Stimulated activated CD4-positive, alpha-beta T cell treated with anti-CD3 and anti-CD28 coated beads, Interleukin-4, amount 100 ng/mL, for 48 hours (primary cell): ENCODE measurements around the gene FHAD1.
A peak's percentile ranks its signal among the peaks of the same experiment; 100 is the strongest.

Experiments used
- DNase-seq, 2 donors: peaks; one replicate each; pipeline ENCODE4 v3.0.0-alpha.2; 2020; ENCODE audit warnings: low read depth in 2 of 2

Gene FHAD1

DNA sequence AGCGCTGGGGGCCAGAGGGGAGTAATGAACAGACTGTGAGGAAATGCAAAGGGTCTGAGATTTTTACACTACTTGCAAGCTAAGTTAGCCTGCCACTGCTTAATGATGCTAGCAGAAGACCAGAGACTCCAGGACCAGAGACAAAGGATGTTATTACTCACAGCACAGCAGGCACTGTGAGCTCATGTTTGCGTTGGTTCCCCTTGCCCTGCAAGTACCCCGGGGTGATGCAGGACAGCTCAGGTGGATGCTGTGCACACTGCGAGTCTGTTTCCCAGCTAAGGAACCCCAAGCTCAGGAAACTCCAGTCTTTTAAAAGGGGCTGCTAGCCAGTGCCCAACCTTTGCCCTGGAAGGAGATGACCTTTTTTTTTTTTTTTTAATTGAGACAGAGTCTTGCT, 1.2 kb downstream of the FHAD1 start:
- no peak for DNase-seq

DNA sequence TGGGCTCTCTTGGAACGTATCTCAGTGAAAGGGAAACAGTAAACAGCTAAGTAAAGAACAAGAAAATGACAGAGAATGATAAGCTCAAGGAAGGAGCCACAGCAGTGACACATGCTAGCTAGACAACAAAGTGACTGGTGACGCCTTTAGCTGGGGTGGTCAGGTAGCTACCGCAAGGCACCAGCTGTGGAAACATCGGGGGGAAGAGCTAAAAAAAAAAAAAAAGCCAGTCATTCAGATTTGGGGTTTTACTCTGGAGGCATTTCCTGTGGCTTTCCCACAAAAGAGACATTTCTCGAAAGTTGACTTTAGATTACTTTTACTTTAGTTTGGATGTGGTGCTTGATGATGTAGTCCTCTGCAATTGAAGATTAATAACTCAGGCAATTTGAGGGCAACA, 2.1 kb downstream of the FHAD1 start:
- DNase-seq, result peak; percentile 38 to 59

DNA sequence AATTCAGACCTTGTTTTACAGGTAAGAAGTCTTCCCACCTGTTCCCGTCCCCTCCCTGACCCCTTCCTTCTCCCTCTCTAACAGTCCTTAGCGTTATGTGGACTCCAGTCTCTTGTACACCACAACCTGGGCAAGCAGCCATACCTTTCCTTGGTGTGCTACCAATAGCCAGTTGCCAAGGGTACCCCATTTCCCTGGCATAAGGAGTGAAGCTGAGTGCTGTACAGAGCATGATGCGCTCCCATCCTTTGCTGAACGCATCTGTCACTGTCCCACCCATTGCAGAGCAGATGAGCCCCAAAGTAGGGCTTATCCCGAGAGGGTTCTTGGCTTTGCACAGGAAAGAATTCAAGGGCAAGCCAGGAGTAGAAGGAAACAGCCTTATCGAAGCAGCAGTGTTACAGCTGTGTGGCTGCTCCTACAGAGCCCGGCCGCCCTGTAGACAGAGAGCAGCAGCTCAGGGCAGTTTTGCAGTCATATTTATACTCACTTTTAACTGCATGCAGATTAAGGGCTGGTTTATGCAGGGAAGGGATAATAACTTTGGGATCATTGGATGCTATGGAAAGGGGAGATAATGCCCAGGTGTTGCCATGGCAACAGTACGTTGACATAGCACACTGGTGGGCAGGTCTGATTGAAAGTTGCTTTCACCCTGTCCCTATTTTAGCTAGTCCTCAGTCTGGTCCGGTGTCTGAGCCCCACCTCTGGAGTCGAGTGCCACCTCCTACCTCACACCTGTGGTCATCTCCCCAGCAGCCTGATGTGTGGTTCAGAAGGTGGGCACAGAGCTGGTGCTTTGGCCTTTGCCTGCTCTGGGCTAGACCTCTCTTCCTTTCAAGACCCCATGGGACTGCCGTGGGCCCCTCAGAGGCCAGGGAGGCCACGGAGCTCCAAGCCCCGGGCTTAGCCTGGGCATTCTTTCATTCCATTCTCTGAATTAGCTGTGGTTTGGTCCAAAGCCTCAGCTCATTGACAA, 5.1 kb downstream of the FHAD1 start:
- no peak for DNase-seq

DNA sequence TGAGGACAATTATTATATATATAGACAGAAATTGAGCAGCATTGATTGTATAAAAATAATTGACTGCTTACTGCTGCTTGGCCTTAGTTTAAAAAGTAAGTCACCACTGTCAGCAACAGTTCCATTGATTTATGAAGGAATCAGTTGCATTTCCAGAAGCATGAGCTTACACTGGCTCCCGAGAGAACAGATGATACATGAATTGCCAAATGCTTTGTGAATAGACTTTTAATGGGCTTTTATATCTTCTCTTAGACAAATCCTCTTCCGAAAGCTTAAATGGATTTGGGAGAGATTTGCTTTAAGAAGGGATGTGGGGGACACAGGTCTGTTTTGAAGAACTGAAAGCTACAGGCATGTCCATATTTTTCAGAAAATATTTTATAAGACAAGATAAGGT, 7.5 kb downstream of the FHAD1 start:
- DNase-seq, result no peak

DNA sequence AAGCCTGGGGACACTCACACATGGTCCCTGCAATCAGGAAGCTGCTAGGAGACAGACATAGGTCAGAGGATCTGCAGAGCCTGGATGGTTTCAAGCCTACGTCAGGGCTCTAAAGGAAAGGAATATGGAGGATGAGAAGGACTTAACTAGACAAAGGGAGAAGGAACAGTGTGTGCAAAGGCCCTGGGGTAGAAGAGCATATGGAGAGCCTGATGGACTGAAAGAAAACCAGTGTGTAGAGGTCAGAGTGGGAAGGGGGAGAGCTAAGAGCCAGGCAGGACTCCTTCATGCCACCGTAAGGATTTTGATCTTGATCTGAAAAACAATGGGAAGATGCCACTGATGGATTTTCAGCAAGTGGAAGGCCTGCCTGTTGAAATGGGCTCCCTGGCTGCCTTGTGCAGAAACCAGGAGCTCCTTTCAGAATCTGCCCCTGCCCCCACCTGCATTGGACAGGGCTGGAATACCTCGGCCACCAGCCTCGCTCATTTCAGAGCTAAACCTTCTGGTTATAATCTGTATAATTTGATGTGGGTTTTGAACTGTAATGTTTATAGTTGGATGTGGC, 8.6 kb downstream of the FHAD1 start:
- DNase-seq, result no peak

DNA sequence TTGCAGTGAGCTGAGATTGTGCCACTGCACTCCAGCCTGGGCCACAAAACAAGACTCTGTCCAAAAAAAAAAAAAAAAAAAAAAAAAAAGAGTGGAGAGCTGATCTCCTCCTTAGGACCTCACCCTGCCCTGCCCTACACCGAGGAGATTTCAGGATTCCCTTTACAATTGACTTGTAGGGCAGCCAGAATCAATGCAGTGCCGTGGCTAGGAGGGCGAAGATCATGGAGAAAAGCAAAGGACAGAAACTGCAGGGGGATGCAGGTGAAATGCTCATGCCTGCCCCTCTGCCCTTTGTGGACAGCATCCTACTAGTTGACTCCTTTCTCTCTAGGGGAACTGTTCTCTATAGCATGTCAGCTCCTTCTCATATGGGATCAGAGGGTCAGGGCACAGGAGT, 9.6 kb downstream of the FHAD1 start:
- DNase-seq, result no peak

DNA sequence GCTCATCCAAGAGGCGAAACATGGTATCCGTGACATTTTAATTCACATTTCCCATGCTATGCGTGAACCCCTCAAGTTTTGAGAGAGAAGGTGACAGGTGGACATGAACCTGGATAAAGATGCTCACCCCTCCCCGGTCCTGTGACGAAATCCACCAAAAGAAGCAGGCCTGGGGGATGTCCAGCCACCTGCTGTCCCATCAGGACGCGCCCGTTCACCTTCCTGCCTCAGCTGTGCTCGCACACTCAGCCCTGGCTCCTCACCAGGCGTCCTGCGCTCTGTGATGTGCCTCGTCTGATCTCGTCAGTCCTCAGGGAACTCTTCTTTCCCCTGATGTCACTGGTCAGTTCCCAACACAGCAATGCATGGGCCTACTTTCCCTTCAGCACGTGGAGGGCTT, 10.3 kb downstream of the FHAD1 start:
- DNase-seq, result no peak

DNA sequence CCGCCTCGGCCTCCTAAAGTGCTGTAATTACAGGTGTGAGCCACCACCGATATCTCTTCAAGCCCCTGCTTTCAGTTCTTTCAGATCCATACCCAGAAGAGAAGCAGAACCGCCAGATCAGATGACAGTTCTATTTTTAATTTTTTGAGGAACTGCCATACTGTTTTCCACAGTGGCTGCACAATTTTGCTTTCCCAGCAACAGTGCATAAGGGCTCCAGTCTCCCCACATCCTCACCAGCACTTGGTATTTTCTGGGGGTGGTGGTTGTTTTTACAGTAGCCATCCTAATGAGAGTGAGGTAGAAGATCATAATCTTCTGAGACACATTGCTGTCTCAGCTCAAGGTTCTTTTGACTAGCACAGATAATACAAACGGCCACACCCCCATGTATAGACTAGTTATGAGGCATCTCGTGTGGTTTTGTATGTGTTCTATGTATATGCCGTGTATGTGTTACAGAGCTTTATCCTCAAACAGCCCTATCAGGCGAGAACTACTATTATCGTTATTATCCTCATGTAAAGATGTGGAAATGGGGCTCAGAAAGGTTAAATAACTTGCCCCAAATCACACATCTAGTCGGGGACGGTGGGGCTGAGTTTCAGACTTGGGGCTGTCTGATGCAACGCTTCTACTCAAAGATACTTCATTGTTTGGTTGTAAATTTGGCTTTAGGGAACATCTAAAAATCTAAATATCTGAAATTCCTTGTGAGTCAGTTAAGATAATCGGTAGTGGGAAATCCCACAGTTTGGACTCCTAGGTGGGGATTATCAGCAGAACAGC, 12.0 kb downstream of the FHAD1 start:
- DNase-seq, result no peak

DNA sequence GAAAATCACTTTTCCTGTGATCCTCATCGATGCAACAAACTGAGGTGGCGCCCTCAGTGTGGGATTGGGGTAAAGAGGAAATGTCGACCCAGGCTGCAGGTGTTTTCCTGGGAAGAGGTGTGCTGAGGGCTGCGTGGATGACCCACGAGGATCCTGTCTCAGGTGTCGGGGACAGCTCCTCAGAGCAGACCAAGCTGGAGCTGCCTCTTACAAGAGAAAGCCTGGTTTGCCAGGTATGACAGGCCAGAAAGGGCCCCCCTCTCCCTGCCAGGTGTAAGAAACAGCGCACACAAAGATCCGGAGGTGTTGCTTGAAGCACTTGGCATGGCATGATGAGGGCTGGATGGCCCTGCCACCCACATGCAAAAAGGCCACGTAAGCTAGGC, 12.6 kb downstream of the FHAD1 start:
- no peak for DNase-seq

DNA sequence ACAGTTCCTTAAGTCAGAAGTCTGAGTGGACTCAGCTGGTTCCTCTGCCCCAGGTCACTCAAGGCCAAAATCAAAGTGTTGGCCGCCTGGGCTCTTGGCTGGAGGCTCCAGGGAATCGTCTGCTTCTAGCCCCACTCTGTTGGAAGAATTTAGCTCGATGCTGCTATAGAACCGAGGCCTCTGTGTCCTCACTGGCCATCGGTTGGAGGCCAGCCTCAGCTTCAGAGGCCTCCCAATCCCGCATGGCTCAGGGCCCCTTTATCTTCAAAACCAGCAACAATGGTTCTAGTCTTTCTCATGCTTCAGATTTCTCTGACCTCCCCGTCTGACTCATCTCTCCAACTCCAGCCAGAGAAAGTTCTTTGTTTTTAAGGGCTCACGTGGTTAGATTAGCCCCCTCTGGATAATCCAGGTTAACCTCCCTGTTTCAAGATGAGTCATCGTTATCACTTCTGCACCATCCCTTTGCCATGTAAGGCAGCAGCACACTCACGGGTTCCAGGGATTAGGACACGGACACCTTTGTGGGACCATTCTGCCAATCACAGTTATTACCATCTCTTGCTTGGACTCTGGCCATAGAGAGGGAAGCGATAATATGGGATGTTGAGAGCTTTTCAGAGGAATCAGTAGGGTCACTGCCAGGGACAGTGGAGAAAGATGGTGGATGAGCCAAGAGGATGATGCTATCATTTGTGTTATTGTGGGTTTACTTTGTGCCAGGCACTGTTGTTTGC, 13.6 kb downstream of the FHAD1 start:
- no peak for DNase-seq

DNA sequence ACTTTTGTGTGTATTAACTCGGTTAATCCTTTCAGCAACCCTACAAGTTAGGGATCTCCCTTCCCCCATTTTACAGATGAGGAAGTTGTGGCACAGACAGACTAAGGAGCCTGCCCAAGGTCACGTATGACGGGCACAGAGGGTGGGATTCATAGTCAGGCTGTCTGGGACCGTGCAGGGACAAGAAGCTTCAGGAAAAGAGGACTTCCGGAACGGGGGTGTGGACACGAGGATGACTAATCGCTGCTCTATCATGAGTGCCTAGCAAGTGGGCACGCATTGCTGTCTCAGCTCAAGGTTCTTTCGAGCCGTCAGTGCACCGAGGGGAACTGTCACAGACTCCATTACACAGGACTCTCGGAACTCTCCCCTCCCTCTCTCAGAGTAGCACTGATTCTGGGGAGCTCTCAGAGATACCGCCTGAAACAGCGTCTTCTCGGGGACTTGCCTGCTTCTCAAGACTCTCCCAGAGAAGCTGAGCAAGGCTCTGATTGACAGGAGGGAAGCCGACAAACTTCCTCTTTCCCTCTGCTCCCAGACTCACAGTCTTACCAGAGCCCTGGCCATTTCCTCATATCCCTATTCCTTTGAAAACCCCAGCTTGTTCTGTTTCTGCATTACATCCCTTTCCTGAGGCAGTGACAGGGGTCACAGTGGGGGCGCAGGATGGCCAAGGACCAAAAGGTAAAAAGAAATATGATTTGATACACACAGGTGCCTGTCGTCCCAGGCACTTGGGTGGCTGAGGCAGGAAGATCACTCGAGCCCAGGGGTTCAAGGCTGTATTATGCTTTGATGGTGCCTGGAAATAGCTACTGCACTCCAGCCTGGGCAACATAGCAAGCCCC, 14.4 kb downstream of the FHAD1 start:
- no peak for DNase-seq

DNA sequence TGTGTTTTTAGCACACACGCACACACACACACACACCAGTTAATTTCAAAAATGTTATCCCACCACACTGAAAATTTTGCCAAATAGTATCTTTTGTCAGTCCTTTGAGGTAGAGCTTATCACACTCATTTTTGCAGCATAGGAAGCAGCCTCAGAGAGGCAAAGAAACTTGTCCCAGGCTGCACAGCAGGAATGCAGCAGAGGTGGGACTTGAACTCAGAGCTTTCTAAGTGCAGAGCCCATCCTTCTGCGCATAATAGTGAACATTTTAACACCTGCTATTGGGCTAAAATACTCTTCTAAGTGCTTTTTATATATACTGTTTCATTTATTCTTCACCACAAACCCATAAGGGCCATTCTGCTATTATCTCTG, 15.0 kb downstream of the FHAD1 start:
- no peak for DNase-seq

DNA sequence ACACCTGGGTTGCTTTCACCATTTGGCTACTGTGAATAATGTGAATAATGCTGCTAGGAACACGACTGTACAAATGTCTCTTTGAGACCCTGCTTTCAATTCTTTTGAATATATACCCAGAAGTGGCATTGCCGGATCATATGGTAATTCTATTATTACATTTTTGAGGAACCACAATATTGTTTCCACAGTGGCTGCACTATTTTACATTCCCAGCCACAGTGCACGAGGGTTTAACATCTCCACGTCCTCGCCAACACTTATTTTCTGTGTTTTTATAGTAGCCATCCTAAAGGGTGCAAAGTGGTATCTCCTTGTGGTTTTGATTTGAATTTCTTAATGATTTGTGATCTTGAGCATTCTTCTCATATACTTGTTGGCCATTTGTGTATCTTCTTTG, 15.7 kb downstream of the FHAD1 start:
- DNase-seq, result no peak

DNA sequence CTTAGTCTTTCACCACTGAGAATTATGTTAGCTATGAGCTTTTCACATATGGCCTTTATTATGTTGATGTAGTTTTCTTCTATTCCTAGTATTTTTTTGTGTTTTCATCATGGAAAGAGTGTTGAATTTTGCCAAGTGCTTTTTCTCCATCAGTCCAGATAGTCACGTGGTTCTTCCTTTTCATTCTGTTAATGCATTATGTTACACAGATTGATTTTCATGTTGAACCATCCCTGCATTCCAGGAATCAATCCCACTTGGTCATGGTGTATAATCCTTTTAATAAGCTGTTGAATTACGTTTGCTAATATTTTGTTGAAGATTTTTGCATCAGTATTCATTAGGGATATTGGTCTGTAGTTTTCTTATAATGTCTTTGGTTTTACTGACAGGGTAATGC, 17.7 kb downstream of the FHAD1 start:
- DNase-seq, result no peak

DNA sequence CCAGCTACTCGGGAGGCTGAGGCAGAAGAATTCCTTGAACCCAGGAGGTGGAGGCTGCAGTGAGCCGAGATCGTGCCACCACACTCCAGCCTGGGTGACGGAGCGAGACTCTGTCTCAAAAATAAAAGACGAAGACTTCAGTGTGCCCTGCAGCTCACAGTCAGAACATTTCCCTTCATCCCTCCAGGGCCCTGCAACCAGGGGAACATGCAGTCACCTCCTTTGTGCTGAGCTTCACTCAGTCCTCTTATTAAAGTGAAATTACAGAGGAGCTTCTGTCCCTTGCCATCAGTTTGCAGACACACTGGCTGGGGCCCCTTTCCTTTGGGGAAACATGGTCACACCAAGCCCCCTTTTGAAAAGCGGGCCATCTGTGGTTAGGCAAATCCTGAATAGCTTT, 24.2 kb downstream of the FHAD1 start:
- no peak for DNase-seq

DNA sequence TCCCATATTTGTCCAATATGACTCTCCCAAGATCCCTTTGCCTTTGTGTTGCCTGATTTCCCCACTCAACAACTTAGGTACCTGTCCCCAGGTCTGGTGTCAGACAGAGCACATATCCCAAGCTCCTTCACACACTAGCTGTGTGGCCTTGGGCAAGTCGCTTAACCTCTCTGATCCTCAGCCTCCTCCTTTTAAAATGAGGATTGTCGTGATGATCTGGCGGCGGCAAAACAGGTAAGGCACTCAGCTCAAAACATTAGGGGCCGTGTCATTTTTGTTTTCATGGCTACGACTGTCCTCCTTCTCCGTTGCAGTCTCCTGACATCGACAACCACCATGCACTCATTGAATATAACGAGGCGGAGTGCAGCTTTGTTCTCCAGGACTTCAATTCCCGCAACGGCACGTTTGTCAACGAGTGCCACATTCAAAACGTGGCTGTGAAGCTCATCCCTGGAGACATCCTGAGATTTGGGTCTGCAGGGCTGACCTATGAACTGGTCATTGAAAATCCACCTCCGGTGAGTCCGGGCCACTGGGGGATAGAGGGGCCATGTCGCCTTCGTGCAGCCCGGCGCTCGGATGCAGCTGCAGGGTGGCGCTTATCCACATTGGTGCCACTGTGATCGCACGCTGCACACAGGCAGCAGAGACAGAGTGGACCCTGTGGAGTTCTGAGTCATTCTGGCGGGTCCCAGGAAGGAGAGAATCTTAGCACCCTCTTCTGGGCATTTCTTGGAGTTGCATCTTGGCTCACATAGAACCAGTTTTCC, 25.2 kb downstream of the FHAD1 start:
- DNase-seq, result peak; percentile 26 to 36

DNA sequence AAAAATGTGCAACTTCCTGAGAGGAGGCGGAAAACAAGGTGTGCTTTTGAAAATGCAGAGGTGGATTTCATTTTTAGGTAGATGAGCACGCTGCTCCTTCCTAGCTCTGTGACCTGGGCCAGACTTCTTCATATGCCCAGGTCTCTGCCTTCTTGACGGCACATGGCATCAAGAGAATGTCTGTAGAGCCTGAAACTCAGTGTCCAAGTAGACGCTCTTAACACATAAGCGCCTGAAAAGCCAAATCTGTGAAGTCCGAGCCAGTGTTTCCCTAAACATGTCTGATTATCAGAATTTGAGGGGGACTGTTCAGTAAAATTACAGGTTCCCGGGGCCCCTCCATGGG, 25.7 kb downstream of the FHAD1 start:
- DNase-seq, result no peak

DNA sequence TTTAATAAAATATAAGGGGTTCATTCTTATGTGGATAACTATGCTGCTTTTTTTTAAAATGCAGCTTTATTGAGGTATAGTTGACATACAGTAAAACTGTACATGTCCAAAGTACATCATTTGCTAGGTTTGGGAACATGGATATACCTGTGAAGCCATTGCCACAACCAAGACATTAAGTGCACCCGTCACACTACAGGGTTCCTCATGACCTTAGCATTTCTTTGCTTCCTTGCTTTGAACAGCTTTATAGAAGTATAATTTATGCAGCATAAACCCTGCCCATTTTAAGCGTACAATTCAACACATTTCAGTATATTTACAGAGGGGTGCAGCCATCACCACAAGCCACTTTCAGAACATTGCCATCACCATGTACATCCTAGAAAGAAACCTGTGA, 26.3 kb downstream of the FHAD1 start:
- no peak for DNase-seq

DNA sequence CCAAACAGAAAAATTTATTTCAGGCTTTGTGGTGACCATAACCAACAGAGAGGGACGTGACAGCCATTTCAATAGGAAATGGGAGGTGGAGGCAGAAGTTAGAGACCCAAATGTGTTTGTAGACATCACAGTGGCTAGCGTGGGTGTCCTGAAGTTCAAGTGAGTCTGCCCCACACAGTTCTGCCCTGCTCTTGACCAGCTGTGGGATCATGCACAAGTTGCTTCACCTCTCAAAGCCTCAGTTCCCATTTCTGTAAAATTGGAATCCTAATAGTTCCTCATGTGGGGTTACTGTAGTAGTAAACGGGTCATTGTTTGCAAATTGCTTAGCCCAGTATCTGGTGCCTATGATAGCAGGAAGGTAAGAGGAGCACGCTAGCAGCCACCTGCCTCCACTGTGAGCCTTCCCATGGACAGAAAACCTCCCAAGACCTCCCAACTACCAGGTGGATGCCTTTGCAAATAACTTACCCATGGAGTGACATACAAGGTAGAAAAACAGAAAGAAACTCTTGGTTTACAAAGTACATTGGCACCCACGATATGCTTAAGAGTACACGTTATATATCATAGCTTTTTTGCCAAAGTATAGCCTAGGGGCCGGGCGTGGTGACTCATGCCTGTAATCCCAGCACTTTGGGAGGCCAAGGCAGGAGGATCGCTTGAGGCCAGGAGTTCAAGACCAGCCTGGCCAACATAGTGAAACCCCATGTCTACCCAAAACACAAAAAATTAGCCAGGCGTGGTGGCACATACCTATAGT, 29.1 kb downstream of the FHAD1 start:
- no peak for DNase-seq
